Stomach (tissue), 9 donors: ENCODE measurements around the gene COL5A3. TPM values are rescaled to one million over a fixed set of nuclear protein-coding genes. Genes with fewer than 3 reads are reported as not detected.
A peak's percentile ranks its signal among the peaks of the same experiment; 100 is the strongest.
"Not testable (repeated sequence)": the region's sequence is repeated elsewhere in the genome, so short reads cannot be mapped to it uniquely, and the experiment has no call there.

ENCODE experiments used
- DNase-seq, 2 donors: peaks; one replicate each; pipeline versions ENCODE4 v3.0.0 to v3.0.0-alpha.2; 2013 to 2019
- H3K27ac ChIP-seq, 5 donors: fragments of 200-600 bp in 4 of 5; sonication (generic) in 4 of 5; one replicate each; pipeline ENCODE4 v1.5.1; 2013 to 2019; ENCODE audit warnings: mild to moderate bottlenecking in 1 of 5, moderate library complexity in 1 of 5
- H3K27me3 ChIP-seq, 3 donors: fragments of 200-600 bp; sonication (generic); one replicate each; pipeline ENCODE4 v1.5.1; 2017 to 2019; ENCODE audit warnings: mixed run types in 1 of 3
- H3K36me3 ChIP-seq, 4 donors: fragments of 200-600 bp; sonication (generic); 1 replicate in 3 of 4; 2 replicates in 1 of 4; pipeline ENCODE4 v1.5.1; 2016 to 2019
- H3K4me1 ChIP-seq, 4 donors: fragments of 200-600 bp; sonication (generic); one replicate each; pipeline ENCODE4 v1.5.1; 2016 to 2019
- H3K4me3 ChIP-seq, 4 donors: fragments of 200-600 bp; sonication (generic) in 3 of 4; one replicate each; pipeline ENCODE4 v1.5.1; 2016 to 2019; ENCODE audit warnings: mild to moderate bottlenecking in 1 of 4
- H3K9me3 ChIP-seq, 4 donors: fragments of 200-600 bp; sonication (generic); one replicate each; pipeline ENCODE4 v1.5.1; 2016 to 2019
- CTCF ChIP-seq, 7 experiments: fragments of 450-650 bp in 4 of 7; fragments of 200-600 bp in 3 of 7; sonication (generic) in 3 of 7; IDR thresholded peaks; one replicate each; pipeline ENCODE4 v1.5.1; 2016 to 2019; ENCODE audit warnings: antibody characterized with exemption in 7 of 7, control low read depth in 2 of 7, mild to moderate bottlenecking in 1 of 7
- EP300 ChIP-seq: sonication (generic); formaldehyde crosslinking; IDR thresholded peaks from one replicate; pipeline ENCODE4 v1.6.1; 2017; ENCODE audit warnings: antibody characterized with exemption
- POLR2A ChIP-seq, 4 donors: fragments of 450-650 bp; IDR thresholded peaks; one replicate each; pipeline ENCODE4 v1.6.1; 2016; ENCODE audit warnings: antibody characterized with exemption in 4 of 4, control low read depth in 2 of 4, mild to moderate bottlenecking in 1 of 4, moderate library complexity in 1 of 4
- POLR2AphosphoS5 ChIP-seq, 3 donors: sonication (generic); formaldehyde crosslinking; IDR thresholded peaks; one replicate each; pipeline ENCODE4 v1.6.1; 2016; ENCODE audit warnings: antibody characterized with exemption in 3 of 3
- WGBS, 5 donors: extraction: QIAGEN DNeasy Blood & Tissue Kit in 3 of 5; methylation state at CpG; one replicate each; pipeline versions ENCODE4 v1.1.5 to v1.1.7; 2013 to 2018; 5-methylcytosine and 5-hydroxymethylcytosine counted together
- intact Hi-C: fragments of 100-400 bp; cut with DNase I; formaldehyde crosslinking; loops from one replicate; pipeline ENCODE4 v1.15.1; 2023; ENCODE audit warnings: low total_unique reads
- polyA plus RNA-seq, 3 donors: library from polyadenylated mRNA; stranded (reverse); fragments of 200-250 nt; gene quantifications; one replicate each; pipeline ENCODE4 v1.2.3, GENCODE V29; 2013
- total RNA-seq, 5 donors: library from RNA; depleted of rRNA; stranded (reverse); fragments of >200 nt; gene quantifications; one replicate each; pipeline versions ENCODE4 v1.1.0 to v1.2.3, GENCODE V29; 2014 to 2016
- donor health status: healthy with polysubstance abuse.
- donor health status: Bipolar disorder and iron deficiency.
- donor health status: healthy.

Gene COL5A3
- total and polyA plus RNA-seq, 8 donors, result 0.58 to 25.5 (median 5.5) TPM

DNA sequence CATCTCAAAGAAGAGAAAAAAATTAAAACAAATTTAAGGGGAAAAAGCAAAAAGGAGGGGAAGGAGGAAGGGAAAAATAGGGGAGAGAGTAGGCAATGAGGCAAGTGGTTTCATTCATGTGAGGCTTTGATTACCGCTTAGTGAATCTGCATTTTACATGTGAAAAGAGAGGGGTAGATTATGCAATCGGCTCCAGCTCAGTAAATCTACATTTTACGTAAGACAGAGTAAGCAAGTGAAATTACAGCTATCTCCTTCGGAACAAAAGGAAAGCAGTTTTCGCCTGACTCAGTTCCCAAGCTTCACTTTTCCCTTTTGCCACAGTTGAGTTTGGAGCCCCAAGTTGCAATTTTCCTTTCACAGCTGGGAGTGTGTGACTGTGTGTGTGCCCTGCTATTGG lies 58.0 kb downstream of the COL5A3 start:
- 52 to 69% (median 61%) methylated on average over 5 of the region's 5 CpGs for WGBS, 5 donors
- TF ChIP-seq CTCF (IDR thresholded peaks at IDR 0.05), result no peak
- TF ChIP-seq POLR2A (IDR thresholded peaks at IDR 0.05), result no peak
- no peak for TF ChIP-seq POLR2AphosphoS5 (IDR thresholded peaks at IDR 0.05)
- no peak for TF ChIP-seq EP300

GRCh38 chr19:9947441-9947840 lies 62.9 kb downstream of the COL5A3 start:
- TF ChIP-seq POLR2AphosphoS5 (IDR thresholded peaks at IDR 0.05) (no peak), POLR2A (IDR thresholded peaks at IDR 0.05) (no peak), EP300 (no peak), CTCF (IDR thresholded peaks at IDR 0.05) (no peak)
- H3K4me3 ChIP-seq, result no peak overlapping the region
- 50 to 65% (median 61%) methylated on average over 4 of the region's 4 CpGs for WGBS, 5 donors
- intact Hi-C loops, result no loop called here
- DNase-seq, result no peak
- H3K9me3 ChIP-seq, result peaks cover 0 to 2% (median 1%) of the 10 kb centered on the region in 4 donors
- no peaks in the 10 kb centered on the region for H3K4me1 ChIP-seq
- H3K36me3 ChIP-seq, result no peaks in the 10 kb centered on the region
- H3K27me3 ChIP-seq, result peaks cover 0 to 28% (median 0%) of the 10 kb centered on the region in 3 donors
- no peak overlapping the region for H3K27ac ChIP-seq

More for the DNA sequence above, 58.0 kb downstream of the COL5A3 start:
- Histone ChIP-seq H3K27ac (no peak overlapping the region), H3K4me3 (no peak overlapping the region), H3K4me1 (no peaks in the 10 kb centered on the region), H3K36me3 (no peaks in the 10 kb centered on the region), H3K27me3 (peaks cover 0 to 15% (median 0%) of the 10 kb centered on the region in 3 donors), H3K9me3 (no peaks in the 10 kb centered on the region)
- intact Hi-C loops, result no loop called here
- DNase-seq, result no peak

- H3K4me1 ChIP-seq, H3K27ac ChIP-seq, H3K4me3 ChIP-seq, DNase-seq, intact Hi-C loops, H3K36me3 ChIP-seq: not testable (repeated sequence)
- H3K27me3 ChIP-seq, result peaks cover 0 to 28% (median 0%) of the 10 kb centered on the region in 3 donors
- peaks cover 0 to 10% (median 9%) of the 10 kb centered on the region in 4 donors for H3K9me3 ChIP-seq
- WGBS, 5 donors, result 76 to 88% (median 79%) methylated on average over 7 of the region's 7 CpGs
Observed at GRCh38 chr19:9946528-9947125, 63.7 kb downstream of the COL5A3 start.

- intact Hi-C loops, result no loop called here
- no peaks in the 10 kb centered on the region for H3K36me3 ChIP-seq
- peaks cover 0 to 12% (median 11%) of the 10 kb centered on the region in 4 donors for H3K9me3 ChIP-seq
- H3K27me3 ChIP-seq, result peaks cover 0 to 28% (median 0%) of the 10 kb centered on the region in 3 donors
- DNase-seq, result peak; percentile 41 to 91
- no peaks in the 10 kb centered on the region for H3K4me1 ChIP-seq
- WGBS, 5 donors, result 27 to 34% (median 29%) methylated on average over 18 of the region's 18 CpGs
- no peak overlapping the region for H3K4me3 ChIP-seq
- TF ChIP-seq POLR2AphosphoS5 (IDR thresholded peaks at IDR 0.05), result peak in 1 of 3 donors; percentile 17
- no peak for TF ChIP-seq POLR2A (IDR thresholded peaks at IDR 0.05)
- no peak for TF ChIP-seq CTCF (IDR thresholded peaks at IDR 0.05)
- TF ChIP-seq EP300, result no peak
- H3K27ac ChIP-seq, result peak overlapping the region in 4 of 5 donors; percentile 20 to 67 (median 50)
Observed at GRCh38 chr19:9945319-9945966, 64.9 kb downstream of the COL5A3 start.

- TF ChIP-seq EP300 (no peak), POLR2AphosphoS5 (IDR thresholded peaks at IDR 0.05) (no peak), POLR2A (IDR thresholded peaks at IDR 0.05) (no peak), CTCF (IDR thresholded peaks at IDR 0.05) (no peak)
- 73 to 86% (median 85%) methylated on average over 6 of the region's 6 CpGs for WGBS, 5 donors
- no peaks in the 10 kb centered on the region for H3K36me3 ChIP-seq
- no peak overlapping the region for H3K27ac ChIP-seq
- DNase-seq, result no peak
- H3K4me3 ChIP-seq, result no peak overlapping the region
- H3K9me3 ChIP-seq, result peaks cover 0 to 12% (median 11%) of the 10 kb centered on the region in 4 donors
- peaks cover 0 to 28% (median 0%) of the 10 kb centered on the region in 3 donors for H3K27me3 ChIP-seq
- intact Hi-C loops, result no loop called here
- no peaks in the 10 kb centered on the region for H3K4me1 ChIP-seq
Observed at GRCh38 chr19:9943744-9944143, 66.6 kb downstream of the COL5A3 start.
